Liver (tissue), 3 donors: ENCODE measurements around the gene JMJD6.
"Not testable (repeated sequence)": the region's sequence is repeated elsewhere in the genome, so short reads cannot be mapped to it uniquely, and the experiment has no call there.

Experiments used
- FOXA2 ChIP-seq: IDR thresholded peaks from 2 replicates; pipeline ENCODE4 v1.6.1; 2016; ENCODE audit warnings: antibody characterized with exemption
- RAD21 ChIP-seq, 2 donors: IDR thresholded peaks; 2 replicates each; pipeline ENCODE4 v1.6.1; 2016; ENCODE audit warnings: antibody characterized with exemption in 2 of 2, mild to moderate bottlenecking in 2 of 2
- RXRA ChIP-seq, 2 donors: IDR thresholded peaks; 2 replicates each; pipeline ENCODE4 v1.6.1; 2017 to 2018; ENCODE audit warnings: antibody characterized with exemption in 2 of 2, mild to moderate bottlenecking in 1 of 2
- TAF1 ChIP-seq: conservative IDR thresholded peaks from 2 replicates; pipeline ENCODE4 v1.6.1; 2016; ENCODE audit warnings: antibody characterized with exemption, mild to moderate bottlenecking
- TF ChIP-seq, protein P1 (sequence below): IDR thresholded peaks from 2 replicates; pipeline ENCODE4 v1.6.1; 2016; ENCODE audit warnings: antibody characterized with exemption
- TF ChIP-seq, protein P2 (sequence below): fragments of 150-350 bp; IDR thresholded peaks from 2 replicates; pipeline ENCODE4 v1.5.1; 2017; ENCODE audit warnings: improper control_type of control experiment, low read depth, low read length; ENCODE audit not compliant: missing input control
- donor health status: healthy.
- donor health status: healthy.

DNA sequence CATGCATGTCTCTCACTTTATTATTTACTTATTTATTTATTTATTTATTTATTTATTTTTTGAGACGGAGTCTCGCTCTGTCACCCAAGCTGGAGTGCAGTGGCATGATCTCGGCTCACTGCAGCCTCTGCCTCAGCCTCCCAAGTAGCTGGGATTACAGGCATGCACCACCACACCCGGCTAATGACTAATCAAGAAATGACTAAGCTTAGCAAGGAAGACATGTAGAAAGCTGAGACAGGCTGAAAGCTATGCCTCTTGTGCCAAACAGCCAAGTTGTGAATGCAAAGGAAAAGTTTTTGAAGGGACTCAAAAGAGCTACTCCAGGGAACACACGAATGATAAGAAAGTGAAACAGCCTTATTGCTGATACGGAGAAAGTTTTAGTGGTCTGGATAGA, 19.4 kb upstream of the JMJD6 start:
- TF ChIP-seq, protein P1, sequence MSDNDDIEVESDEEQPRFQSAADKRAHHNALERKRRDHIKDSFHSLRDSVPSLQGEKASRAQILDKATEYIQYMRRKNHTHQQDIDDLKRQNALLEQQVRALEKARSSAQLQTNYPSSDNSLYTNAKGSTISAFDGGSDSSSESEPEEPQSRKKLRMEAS, result not testable (repeated sequence)
- TF ChIP-seq, protein P2, sequence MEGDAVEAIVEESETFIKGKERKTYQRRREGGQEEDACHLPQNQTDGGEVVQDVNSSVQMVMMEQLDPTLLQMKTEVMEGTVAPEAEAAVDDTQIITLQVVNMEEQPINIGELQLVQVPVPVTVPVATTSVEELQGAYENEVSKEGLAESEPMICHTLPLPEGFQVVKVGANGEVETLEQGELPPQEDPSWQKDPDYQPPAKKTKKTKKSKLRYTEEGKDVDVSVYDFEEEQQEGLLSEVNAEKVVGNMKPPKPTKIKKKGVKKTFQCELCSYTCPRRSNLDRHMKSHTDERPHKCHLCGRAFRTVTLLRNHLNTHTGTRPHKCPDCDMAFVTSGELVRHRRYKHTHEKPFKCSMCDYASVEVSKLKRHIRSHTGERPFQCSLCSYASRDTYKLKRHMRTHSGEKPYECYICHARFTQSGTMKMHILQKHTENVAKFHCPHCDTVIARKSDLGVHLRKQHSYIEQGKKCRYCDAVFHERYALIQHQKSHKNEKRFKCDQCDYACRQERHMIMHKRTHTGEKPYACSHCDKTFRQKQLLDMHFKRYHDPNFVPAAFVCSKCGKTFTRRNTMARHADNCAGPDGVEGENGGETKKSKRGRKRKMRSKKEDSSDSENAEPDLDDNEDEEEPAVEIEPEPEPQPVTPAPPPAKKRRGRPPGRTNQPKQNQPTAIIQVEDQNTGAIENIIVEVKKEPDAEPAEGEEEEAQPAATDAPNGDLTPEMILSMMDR, result not testable (repeated sequence)
- TF ChIP-seq RAD21 (IDR thresholded peaks at IDR 0.05); RXRA (IDR thresholded peaks at IDR 0.05); TAF1; FOXA2: not testable (repeated sequence)
